ENCODE results near the gene DCBLD2.

- no peak for TF ChIP-seq CTCF (CRISPR knock-in tag; IDR thresholded peaks at IDR 0.05)
- TF ChIP-seq ATF7 (IDR thresholded peaks at IDR 0.05) = no peak
- no peak for TF ChIP-seq ATF7 (CRISPR knock-in tag; IDR thresholded peaks at IDR 0.05)
- TF ChIP-seq NFE2L1 (CRISPR knock-in tag; IDR thresholded peaks at IDR 0.05; ENCODE audit: borderline replicate concordance) = no peak
- no peak for TF ChIP-seq MATR3 (CRISPR knock-in tag; IDR thresholded peaks at IDR 0.05)
- no peak for TF ChIP-seq SMC3 (IDR thresholded peaks at IDR 0.05; ENCODE audit: low read length)
- no peak for TF ChIP-seq NFIC (IDR thresholded peaks at IDR 0.05; ENCODE audit: low read length)
- TF ChIP-seq HCFC1 (IDR thresholded peaks at IDR 0.05; ENCODE audit: low read depth, low read length) = no peak
- no peak for TF ChIP-seq EZH2 (conservative IDR thresholded peaks at IDR 0.05; ENCODE audit: low read depth, low read length)
- TF ChIP-seq FOXP4 (CRISPR knock-in tag; IDR thresholded peaks at IDR 0.05) = no peak
- TF ChIP-seq JARID2 (CRISPR knock-in tag; IDR thresholded peaks at IDR 0.05; ENCODE audit: insufficient replicate concordance) = no peak
- no peak for TF ChIP-seq MAX (IDR thresholded peaks at IDR 0.05)
- no peak for TF ChIP-seq ZNF350 (CRISPR knock-in tag; IDR thresholded peaks at IDR 0.05; ENCODE audit: borderline replicate concordance, low read depth)
- TF ChIP-seq RBM22 (optimal IDR thresholded peaks at IDR 0.05; ENCODE audit: low read length) = no peak
- no peak for TF ChIP-seq ATF6 (CRISPR knock-in tag; conservative IDR thresholded peaks at IDR 0.05)
Observed at GRCh38 chr3:98769448-98769847, 132.0 kb downstream of the DCBLD2 start.

Measured in HepG2 (cell line).